Sigmoid colon (tissue), 7 donors: ENCODE data around the gene NODAL. TPM values are rescaled to one million over a fixed set of nuclear protein-coding genes. Genes with fewer than 3 reads are reported as not detected.

Experiments
- DNase-seq: peaks from one replicate; pipeline ENCODE4 v3.0.0-alpha.2; 2019
- H3K27ac ChIP-seq, 4 donors: fragments of 200-600 bp; sonication (generic); one replicate each; pipeline ENCODE4 v1.5.1; 2016 to 2019; ENCODE audit warnings: mild to moderate bottlenecking in 1 of 4
- H3K27me3 ChIP-seq, 3 donors: fragments of 200-600 bp; sonication (generic); one replicate each; pipeline ENCODE4 v1.5.1; 2019; ENCODE audit warnings: mild to moderate bottlenecking in 1 of 3
- H3K36me3 ChIP-seq, 4 donors: fragments of 200-600 bp; sonication (generic); one replicate each; pipeline ENCODE4 v1.5.1; 2016 to 2019
- H3K4me1 ChIP-seq, 4 donors: fragments of 200-600 bp; sonication (generic); one replicate each; pipeline ENCODE4 v1.5.1; 2017 to 2019
- H3K4me3 ChIP-seq, 4 donors: fragments of 200-600 bp; sonication (generic); one replicate each; pipeline ENCODE4 v1.5.1; 2017 to 2019; ENCODE audit warnings: mild to moderate bottlenecking in 2 of 4, moderate library complexity in 1 of 4
- H3K9me3 ChIP-seq, 4 donors: fragments of 200-600 bp in 3 of 4; sonication (generic) in 3 of 4; one replicate each; pipeline versions ENCODE4 v1.5.1 to v1.6.1; 2013 to 2019
- EP300 ChIP-seq, 4 donors: sonication (generic); formaldehyde crosslinking; IDR thresholded peaks; one replicate each; pipeline ENCODE4 v1.6.1; 2017; ENCODE audit warnings: antibody characterized with exemption in 4 of 4
- POLR2A ChIP-seq, 2 donors: fragments of 450-650 bp; IDR thresholded peaks; one replicate each; pipeline ENCODE4 v1.6.1; 2016; ENCODE audit warnings: antibody characterized with exemption in 2 of 2, mild to moderate bottlenecking in 2 of 2, moderate library complexity in 2 of 2
- POLR2AphosphoS5 ChIP-seq, 4 donors: sonication (generic); formaldehyde crosslinking; IDR thresholded peaks; one replicate each; pipeline ENCODE4 v1.6.1; 2017; ENCODE audit warnings: antibody characterized with exemption in 4 of 4
- WGBS, 2 donors: extraction: QIAGEN DNeasy Blood & Tissue Kit; methylation state at CpG; one replicate each; pipeline ENCODE4 v1.1.7; 2013; 5-methylcytosine and 5-hydroxymethylcytosine counted together
- intact Hi-C: fragments of 100-400 bp; cut with DNase I; formaldehyde crosslinking; loops from one replicate; pipeline ENCODE4 v1.15.1; 2023
- polyA plus RNA-seq, 3 donors: library from polyadenylated mRNA; stranded (reverse); fragments of 200-250 nt; gene quantifications; one replicate each; pipeline ENCODE4 v1.2.3, GENCODE V29; 2013
- total RNA-seq, 4 donors: library from RNA; depleted of rRNA; stranded (reverse); fragments of >200 nt; gene quantifications; one replicate each; pipeline ENCODE4 v1.1.0, GENCODE V29; 2016
- TF ChIP-seq, protein P1 (sequence below), 4 experiments: fragments of 450-650 bp in 3 of 4; fragments of 200-600 bp in 1 of 4; IDR thresholded peaks; one replicate each; pipeline ENCODE4 v1.5.1; 2016 to 2019; ENCODE audit warnings: antibody characterized with exemption in 4 of 4, mild to moderate bottlenecking in 3 of 4, moderate library complexity in 2 of 4
- donor health status: healthy with polysubstance abuse.
- donor health status: Bipolar disorder and iron deficiency.
- donor health status: healthy.

Gene NODAL
- total and polyA plus RNA-seq, 7 donors: not detected

DNA sequence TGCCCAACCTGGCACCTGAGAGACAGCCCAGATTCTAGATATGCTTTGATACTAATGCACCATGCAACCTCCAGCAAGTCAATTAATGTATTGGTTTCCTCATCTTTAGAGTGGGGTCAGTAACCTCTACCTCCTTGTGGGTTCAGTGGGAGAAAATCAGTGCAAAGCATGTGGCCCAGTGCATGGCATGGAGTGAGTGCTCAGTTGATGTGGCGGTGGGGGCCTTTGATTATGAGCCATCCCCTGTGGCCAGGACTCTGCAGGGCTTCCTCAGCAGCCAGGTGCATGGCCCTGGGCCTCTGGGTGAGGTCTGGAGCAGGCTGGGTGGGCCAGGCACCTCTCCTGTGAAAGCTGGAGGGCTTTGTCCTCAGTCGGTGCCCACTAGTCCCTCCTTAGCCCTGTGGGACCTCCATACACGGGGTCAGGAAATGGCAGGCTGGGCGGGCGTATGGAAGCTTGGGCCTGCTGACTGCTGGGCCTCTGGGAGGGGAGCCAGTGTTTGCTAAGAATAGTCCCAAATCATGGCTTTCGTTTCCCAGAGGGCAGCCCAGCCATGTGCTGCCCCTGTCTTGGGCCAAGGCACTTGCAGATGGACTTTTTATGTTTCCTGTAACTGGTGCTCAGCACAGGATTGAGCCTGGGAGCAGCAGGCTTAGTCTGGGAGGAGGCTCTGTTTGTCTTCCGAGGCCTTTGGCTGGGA lies 40.5 kb upstream of the NODAL start:
- no peak overlapping the region for H3K4me3 ChIP-seq
- WGBS, 2 donors: 60 to 75% methylated on average over 7 of the region's 7 CpGs
- peak; percentile 87 for DNase-seq
- peaks cover 0 to 10% (median 0%) of the 10 kb centered on the region in 4 donors for H3K36me3 ChIP-seq
- H3K27ac ChIP-seq: peak overlapping the region; percentile 42 to 90 (median 81)
- H3K27me3 ChIP-seq: no peaks in the 10 kb centered on the region
- H3K9me3 ChIP-seq: no peaks in the 10 kb centered on the region
- intact Hi-C loops: no loop called here
- TF ChIP-seq, protein P1, sequence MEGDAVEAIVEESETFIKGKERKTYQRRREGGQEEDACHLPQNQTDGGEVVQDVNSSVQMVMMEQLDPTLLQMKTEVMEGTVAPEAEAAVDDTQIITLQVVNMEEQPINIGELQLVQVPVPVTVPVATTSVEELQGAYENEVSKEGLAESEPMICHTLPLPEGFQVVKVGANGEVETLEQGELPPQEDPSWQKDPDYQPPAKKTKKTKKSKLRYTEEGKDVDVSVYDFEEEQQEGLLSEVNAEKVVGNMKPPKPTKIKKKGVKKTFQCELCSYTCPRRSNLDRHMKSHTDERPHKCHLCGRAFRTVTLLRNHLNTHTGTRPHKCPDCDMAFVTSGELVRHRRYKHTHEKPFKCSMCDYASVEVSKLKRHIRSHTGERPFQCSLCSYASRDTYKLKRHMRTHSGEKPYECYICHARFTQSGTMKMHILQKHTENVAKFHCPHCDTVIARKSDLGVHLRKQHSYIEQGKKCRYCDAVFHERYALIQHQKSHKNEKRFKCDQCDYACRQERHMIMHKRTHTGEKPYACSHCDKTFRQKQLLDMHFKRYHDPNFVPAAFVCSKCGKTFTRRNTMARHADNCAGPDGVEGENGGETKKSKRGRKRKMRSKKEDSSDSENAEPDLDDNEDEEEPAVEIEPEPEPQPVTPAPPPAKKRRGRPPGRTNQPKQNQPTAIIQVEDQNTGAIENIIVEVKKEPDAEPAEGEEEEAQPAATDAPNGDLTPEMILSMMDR (IDR thresholded peaks at IDR 0.05): no peak
- TF ChIP-seq EP300 (IDR thresholded peaks at IDR 0.05) (peak in 1 of 4 donors; percentile 24), POLR2AphosphoS5 (IDR thresholded peaks at IDR 0.05) (peak; percentile 26 to 77 (median 41)), POLR2A (IDR thresholded peaks at IDR 0.05) (no peak)
- H3K4me1 ChIP-seq: peaks cover 0 to 78% (median 59%) of the 10 kb centered on the region in 4 donors

DNA sequence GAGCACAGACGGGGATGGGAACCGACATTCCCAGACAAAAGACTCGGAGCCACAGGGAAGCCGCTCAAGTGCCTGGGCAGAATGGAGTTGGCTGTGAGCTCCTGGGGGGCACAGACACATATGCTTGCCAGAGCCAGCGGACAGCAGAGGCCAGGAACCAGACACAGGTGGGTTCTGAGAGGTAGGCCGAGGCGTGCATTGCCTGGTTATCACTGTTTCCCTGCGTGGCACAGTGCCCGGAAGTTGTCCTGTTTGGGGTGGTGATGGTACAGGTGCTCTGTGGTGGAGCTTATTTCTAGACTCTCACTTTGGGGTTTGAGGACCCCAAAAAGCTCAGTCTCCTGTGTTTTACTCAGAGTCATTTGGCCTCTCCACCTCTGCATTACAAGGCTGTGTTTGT lies 39.6 kb upstream of the NODAL start:
- intact Hi-C loops: no loop called here
- peaks cover 0 to 73% (median 59%) of the 10 kb centered on the region in 4 donors for H3K4me1 ChIP-seq
- no peaks in the 10 kb centered on the region for H3K9me3 ChIP-seq
- H3K36me3 ChIP-seq: peaks cover 0 to 6% (median 0%) of the 10 kb centered on the region in 4 donors
- H3K27me3 ChIP-seq: no peaks in the 10 kb centered on the region
- no peak for DNase-seq
- WGBS, 2 donors: 87% methylated on average over 9 of the region's 9 CpGs
- TF ChIP-seq, protein P1 (IDR thresholded peaks at IDR 0.05): no peak
- no peak for TF ChIP-seq EP300 (IDR thresholded peaks at IDR 0.05)
- no peak for TF ChIP-seq POLR2AphosphoS5 (IDR thresholded peaks at IDR 0.05)
- TF ChIP-seq POLR2A (IDR thresholded peaks at IDR 0.05): no peak
- no peak overlapping the region for H3K4me3 ChIP-seq
- H3K27ac ChIP-seq: peak overlapping the region; percentile 77 to 90 (median 81)

DNA sequence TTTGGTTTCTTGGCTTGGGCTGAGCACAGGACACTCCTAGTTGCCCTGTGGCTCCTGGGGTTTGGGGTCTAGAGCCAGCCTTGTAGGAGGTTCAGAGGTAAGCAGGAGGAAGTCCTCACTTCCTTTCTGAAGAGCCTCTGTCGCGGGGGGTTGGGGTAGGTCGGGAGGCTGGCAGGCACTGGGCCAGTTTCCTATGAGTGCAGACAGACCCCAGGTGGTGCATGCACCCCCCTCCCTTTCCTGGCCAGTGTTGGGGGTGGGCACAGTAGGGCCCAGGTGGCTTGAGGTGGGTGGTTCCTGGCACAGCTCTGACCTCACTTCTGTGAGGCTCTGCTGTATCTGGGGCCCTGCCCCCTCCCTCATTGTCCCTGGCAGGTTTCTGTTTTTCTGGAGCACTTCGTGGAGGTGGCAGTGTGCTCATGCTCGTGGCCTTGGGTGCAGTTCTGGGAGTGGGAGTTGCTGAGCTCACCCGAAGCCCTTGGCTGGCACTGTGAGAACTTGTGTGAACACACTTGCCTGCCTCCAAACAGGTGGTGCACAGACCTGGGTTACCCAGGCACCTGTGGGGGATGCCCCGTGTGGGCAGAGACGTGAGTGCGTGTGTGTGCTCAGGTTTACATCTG lies 38.9 kb upstream of the NODAL start:
- peak overlapping the region in 3 of 4 donors; percentile 1 to 77 (median 73) for H3K4me3 ChIP-seq
- H3K4me1 ChIP-seq: peaks cover 0 to 65% (median 59%) of the 10 kb centered on the region in 4 donors
- no peak for TF ChIP-seq POLR2A (IDR thresholded peaks at IDR 0.05)

DNA sequence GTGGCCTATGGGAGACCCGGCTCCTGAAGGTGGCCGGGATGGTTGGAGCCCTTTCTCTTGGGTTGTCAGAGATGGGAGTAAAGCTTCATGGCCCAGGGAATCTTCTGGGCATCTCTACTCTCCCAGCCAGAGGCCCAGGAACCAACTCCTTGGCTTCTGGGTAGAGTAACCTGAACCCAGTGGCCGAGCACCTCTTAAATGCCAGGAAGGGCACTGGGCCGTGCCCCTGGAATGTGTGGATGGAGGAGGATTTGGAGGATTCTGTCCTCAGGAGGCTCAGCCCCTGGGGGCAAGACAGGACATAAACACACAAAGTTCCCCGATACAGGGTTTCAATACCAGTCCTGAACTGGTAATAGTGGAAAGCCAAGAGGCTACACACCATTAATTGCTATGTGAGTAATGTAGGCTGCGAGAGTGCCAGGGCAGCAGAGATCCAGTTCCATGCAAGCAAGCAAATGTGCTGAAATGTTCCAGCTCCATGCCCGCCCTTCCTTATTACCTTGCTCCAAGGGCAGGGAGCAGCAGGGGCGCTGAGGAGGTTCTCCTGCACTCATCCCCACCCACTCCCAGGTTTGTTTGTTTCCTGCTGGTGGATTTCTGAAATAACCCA lies 38.3 kb upstream of the NODAL start:
- DNase-seq: no peak
- TF ChIP-seq, protein P1 (IDR thresholded peaks at IDR 0.05): no peak
- no peak for TF ChIP-seq POLR2AphosphoS5 (IDR thresholded peaks at IDR 0.05)
- no peak for TF ChIP-seq POLR2A (IDR thresholded peaks at IDR 0.05)
- no peak for TF ChIP-seq EP300 (IDR thresholded peaks at IDR 0.05)
- H3K4me1 ChIP-seq: peaks cover 0 to 63% (median 59%) of the 10 kb centered on the region in 4 donors
- peak overlapping the region; percentile 77 to 90 (median 81) for H3K27ac ChIP-seq
- no peaks in the 10 kb centered on the region for H3K9me3 ChIP-seq
- no peaks in the 10 kb centered on the region for H3K36me3 ChIP-seq
- intact Hi-C loops: loop anchor here (2.0 kb wide), 1 partner anchor 29 kb away; no protein-coding TSS in a partner anchor
- WGBS, 2 donors: 34 to 62% methylated on average over 8 of the region's 8 CpGs
- peak overlapping the region; percentile 57 to 81 (median 75) for H3K4me3 ChIP-seq
- H3K27me3 ChIP-seq: no peaks in the 10 kb centered on the region

More for the DNA sequence above, 38.9 kb upstream of the NODAL start:
- WGBS, 2 donors: 29 to 34% methylated on average over 9 of the region's 9 CpGs
- peak overlapping the region; percentile 77 to 90 (median 81) for H3K27ac ChIP-seq
- DNase-seq: no peak
- intact Hi-C loops: no loop called here
- no peaks in the 10 kb centered on the region for H3K27me3 ChIP-seq
- no peaks in the 10 kb centered on the region for H3K36me3 ChIP-seq
- no peaks in the 10 kb centered on the region for H3K9me3 ChIP-seq

DNA sequence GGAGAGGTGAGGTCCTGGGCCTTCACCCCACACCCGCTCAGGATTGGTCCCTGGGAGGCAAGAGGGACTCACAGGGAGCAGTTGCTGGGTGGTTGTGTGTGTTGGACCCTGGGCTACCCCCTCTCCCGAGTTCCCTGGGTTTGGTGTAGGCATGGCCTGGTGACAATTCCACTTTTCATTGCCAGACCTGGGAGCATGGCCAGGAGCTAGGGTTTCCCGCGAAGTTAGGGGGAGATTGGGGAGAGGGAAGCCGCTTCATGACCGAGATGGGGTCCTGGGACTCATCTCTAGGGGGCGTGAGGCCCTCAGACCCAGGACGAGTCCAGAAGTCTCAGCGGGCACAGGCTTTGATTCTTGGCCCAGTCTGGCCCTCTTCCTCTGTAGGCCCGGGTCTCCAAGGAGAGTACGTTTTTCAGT lies 37.7 kb upstream of the NODAL start:
- intact Hi-C loops: loop anchor here (2.0 kb wide), 1 partner anchor 30 kb away; no protein-coding TSS in a partner anchor
- peak overlapping the region; percentile 77 to 90 (median 81) for H3K27ac ChIP-seq
- peak in 1 of 2 donors; percentile 4 for TF ChIP-seq POLR2A (IDR thresholded peaks at IDR 0.05)
- TF ChIP-seq, protein P1 (IDR thresholded peaks at IDR 0.05): no peak
- peak overlapping the region; percentile 57 to 81 (median 75) for H3K4me3 ChIP-seq
- peaks cover 0 to 62% (median 58%) of the 10 kb centered on the region in 4 donors for H3K4me1 ChIP-seq
- H3K9me3 ChIP-seq: no peaks in the 10 kb centered on the region
- no peaks in the 10 kb centered on the region for H3K36me3 ChIP-seq
- WGBS, 2 donors: 44 to 62% methylated on average over 11 of the region's 11 CpGs
- no peak for DNase-seq
- H3K27me3 ChIP-seq: no peaks in the 10 kb centered on the region
